H1 (cell line): ENCODE measurements around the gene MORN5.

Experiments used
- ASH2L ChIP-seq: fragments of 200-600, 300-600 bp; sonication (generic); IDR thresholded peaks from one replicate; pipeline ENCODE4 v1.7.1; 2017; ENCODE audit warnings: low read length
- KDM4A ChIP-seq: IDR thresholded peaks from one replicate; pipeline ENCODE4 v1.7.1; 2012; ENCODE audit warnings: low read depth, mild to moderate bottlenecking, moderate library complexity, low read length, inconsistent platforms; ENCODE audit not compliant: severe bottlenecking
- PHF8 ChIP-seq: fragments of 200-600 bp; sonication (generic); conservative IDR thresholded peaks from 2 replicates; pipeline ENCODE4 v1.7.1; 2012; ENCODE audit warnings: low read depth, mild to moderate bottlenecking, inconsistent platforms, low read length, moderate library complexity
- YY1 ChIP-seq: IDR thresholded peaks from 2 replicates; pipeline ENCODE4 v1.6.1; 2011; ENCODE audit warnings: low read depth, mild to moderate bottlenecking, low read length

GRCh38 chr9:122118343-122119165 is 41.2 kb upstream of the MORN5 start:
- no peak for TF ChIP-seq PHF8
- TF ChIP-seq YY1: no peak
- TF ChIP-seq ASH2L: no peak
- no peak for TF ChIP-seq KDM4A
